Measurements from ENCODE around the gene STIM2. TPM values are rescaled to one million over a fixed set of nuclear protein-coding genes. Genes with fewer than 3 reads are reported as not detected.

Gene STIM2
- total RNA-seq, 1 donor from 2014 or later, result 25.8 TPM

- H3K36me3 Mint-ChIP-seq, result no peaks in the 10 kb centered on the region
- no peak for DNase-seq (ENCODE audit: low spot score)
- TF ChIP-seq EZH2phosphoT487 (IDR thresholded peaks at IDR 0.05) (no peak), EZH2 (IDR thresholded peaks at IDR 0.05) (no peak), CTCF (IDR thresholded peaks at IDR 0.05) (no peak)
- H3K27me3 Mint-ChIP-seq (ENCODE audit: insufficient read depth, low read depth), result peaks cover 2% of the 10 kb centered on the region
- Histone ChIP-seq H3K27ac (no peak overlapping the region), H3K36me3 (no peaks in the 10 kb centered on the region), H3F3A (ENCODE audit: low read depth) (no peaks in the 10 kb centered on the region), H3K27me3 (no peaks in the 10 kb centered on the region), H3K9me3 (ENCODE audit: low read depth) (no peaks in the 10 kb centered on the region), H3K79me2 (ENCODE audit: low read depth) (no peaks in the 10 kb centered on the region), H3K4me2 (no peak overlapping the region), H4K20me1 (ENCODE audit: low read depth) (no peaks in the 10 kb centered on the region), H3K4me3 (no peak overlapping the region), H2AFZ (replicated peaks) (no peak overlapping the region), H3K4me1 (peaks cover 10% of the 10 kb centered on the region), H3K9ac (no peak overlapping the region)
- peaks cover 2% of the 10 kb centered on the region for H3K9me3 Mint-ChIP-seq
- no peak overlapping the region for H3K27ac Mint-ChIP-seq
- H3K4me1 Mint-ChIP-seq, result peaks cover 6% of the 10 kb centered on the region
- no peak overlapping the region for H3K4me3 Mint-ChIP-seq
These were observed 29.9 kb upstream of the STIM2 start for GRCh38 chr4:26830701-26831100.

GRCh38 chr4:26836539-26836938, 24.1 kb upstream of the STIM2 start:
- peak; percentile 25 for DNase-seq (ENCODE audit: low spot score)
- H3K9me3 ChIP-seq (ENCODE audit: low read depth), result no peaks in the 10 kb centered on the region
- no peak overlapping the region for H3K4me3 Mint-ChIP-seq
- no peaks in the 10 kb centered on the region for H3K27me3 ChIP-seq
- peaks cover 12% of the 10 kb centered on the region for H3K4me1 ChIP-seq
- no peaks in the 10 kb centered on the region for H3K36me3 ChIP-seq
- H3K9me3 Mint-ChIP-seq, result peaks cover 2% of the 10 kb centered on the region
- H3K27ac Mint-ChIP-seq, result no peak overlapping the region
- H3K4me1 Mint-ChIP-seq, result peaks cover 13% of the 10 kb centered on the region
- H3K27me3 Mint-ChIP-seq (ENCODE audit: insufficient read depth, low read depth), result peaks cover 2% of the 10 kb centered on the region
- H3K36me3 Mint-ChIP-seq, result no peaks in the 10 kb centered on the region
- H3F3A ChIP-seq (ENCODE audit: low read depth), result no peaks in the 10 kb centered on the region
- TF ChIP-seq CTCF (IDR thresholded peaks at IDR 0.05) (no peak), EZH2phosphoT487 (IDR thresholded peaks at IDR 0.05) (no peak), EZH2 (IDR thresholded peaks at IDR 0.05) (no peak)
- H3K4me2 ChIP-seq, result no peak overlapping the region
- no peak overlapping the region for H3K27ac ChIP-seq
- no peak overlapping the region for H3K9ac ChIP-seq
- H3K79me2 ChIP-seq (ENCODE audit: low read depth), result no peaks in the 10 kb centered on the region
- no peak overlapping the region for H3K4me3 ChIP-seq
- H2AFZ ChIP-seq (replicated peaks), result peak overlapping the region; percentile 41
- no peaks in the 10 kb centered on the region for H4K20me1 ChIP-seq (ENCODE audit: low read depth)

GRCh38 chr4:26837993-26838842, 22.4 kb upstream of the STIM2 start:
- H3K27me3 ChIP-seq, result no peaks in the 10 kb centered on the region
- peaks cover 2% of the 10 kb centered on the region for H3K9me3 Mint-ChIP-seq
- no peak overlapping the region for H3K27ac ChIP-seq
- peaks cover 2% of the 10 kb centered on the region for H3K27me3 Mint-ChIP-seq (ENCODE audit: insufficient read depth, low read depth)
- no peaks in the 10 kb centered on the region for H4K20me1 ChIP-seq (ENCODE audit: low read depth)
- H3K4me2 ChIP-seq, result no peak overlapping the region
- H3K4me3 Mint-ChIP-seq, result no peak overlapping the region
- H3K79me2 ChIP-seq (ENCODE audit: low read depth), result no peaks in the 10 kb centered on the region
- H3K9ac ChIP-seq, result no peak overlapping the region
- H3K27ac Mint-ChIP-seq, result no peak overlapping the region
- H3K4me1 ChIP-seq, result peaks cover 7% of the 10 kb centered on the region
- no peak for DNase-seq (ENCODE audit: low spot score)
- TF ChIP-seq EZH2phosphoT487 (IDR thresholded peaks at IDR 0.05) (no peak), EZH2 (IDR thresholded peaks at IDR 0.05) (no peak), CTCF (IDR thresholded peaks at IDR 0.05) (no peak)
- no peak overlapping the region for H2AFZ ChIP-seq (replicated peaks)
- no peaks in the 10 kb centered on the region for H3K36me3 ChIP-seq
- no peak overlapping the region for H3K4me3 ChIP-seq
- H3K36me3 Mint-ChIP-seq, result no peaks in the 10 kb centered on the region
- no peaks in the 10 kb centered on the region for H3K9me3 ChIP-seq (ENCODE audit: low read depth)
- H3F3A ChIP-seq (ENCODE audit: low read depth), result no peaks in the 10 kb centered on the region
- H3K4me1 Mint-ChIP-seq, result peaks cover 8% of the 10 kb centered on the region

Data from neural progenitor cell (in vitro differentiated cells).